ENCODE results near the gene SGMS2.

Gene SGMS2

GRCh38 chr4:107831140-107831539 is 6.4 kb downstream of the SGMS2 start:
- no peak for DNase-seq

GRCh38 chr4:107832275-107832807 is 7.6 kb downstream of the SGMS2 start:
- no peak for DNase-seq

GRCh38 chr4:107834241-107834794 is 9.6 kb downstream of the SGMS2 start:
- no peak for DNase-seq

GRCh38 chr4:107835406-107835805 is 10.7 kb downstream of the SGMS2 start:
- DNase-seq: no peak

- no peak for DNase-seq
These were observed 12.6 kb downstream of the SGMS2 start for GRCh38 chr4:107837317-107837716.

- no peak for DNase-seq
These were observed 13.3 kb downstream of the SGMS2 start for GRCh38 chr4:107837776-107838618.

GRCh38 chr4:107838861-107839565 is 14.3 kb downstream of the SGMS2 start:
- DNase-seq: no peak

- DNase-seq: no peak
These were observed 18.7 kb downstream of the SGMS2 start for GRCh38 chr4:107843391-107843790.

- DNase-seq: no peak
These were observed 20.9 kb downstream of the SGMS2 start for GRCh38 chr4:107845681-107846080.

- DNase-seq: no peak
These were observed 25.7 kb downstream of the SGMS2 start for GRCh38 chr4:107850438-107850837.

GRCh38 chr4:107853444-107854355 is 29.0 kb downstream of the SGMS2 start:
- no peak for DNase-seq

- no peak for DNase-seq
These were observed 29.8 kb downstream of the SGMS2 start for GRCh38 chr4:107854356-107855022.

- no peak for DNase-seq
These were observed 31.0 kb downstream of the SGMS2 start for GRCh38 chr4:107855723-107856122.

GRCh38 chr4:107856901-107857300 is 32.2 kb downstream of the SGMS2 start:
- DNase-seq: no peak

- no peak for DNase-seq
These were observed 33.0 kb downstream of the SGMS2 start for GRCh38 chr4:107857741-107858140.

GRCh38 chr4:107858158-107858742 is 33.5 kb downstream of the SGMS2 start:
- DNase-seq: no peak

- DNase-seq: no peak
These were observed 37.9 kb downstream of the SGMS2 start for GRCh38 chr4:107862658-107863057.

- no peak for DNase-seq
These were observed 38.7 kb downstream of the SGMS2 start for GRCh38 chr4:107863416-107863815.

GRCh38 chr4:107863850-107864371 is 39.2 kb downstream of the SGMS2 start:
- DNase-seq: no peak

GRCh38 chr4:107866726-107867125 is 42.0 kb downstream of the SGMS2 start:
- DNase-seq: no peak

GRCh38 chr4:107870236-107870635 is 45.5 kb downstream of the SGMS2 start:
- no peak for DNase-seq

Measured in GF-D8 (cell line).